H1 (cell line): ENCODE results near the gene PTBP3. TPM values are rescaled to one million over a fixed set of nuclear protein-coding genes. Genes with fewer than 3 reads are reported as not detected.

Experiments
- CTCF ChIA-PET: fragments of 300-600 bp; sonication (Branson Sonifier 250); formaldehyde crosslinking; loops from one replicate; lab custom pipeline; 2021; ENCODE audit not compliant: partially characterized antibody; lab: Charles Lee
- POLR2A ChIA-PET: fragments of 300-600 bp; sonication (Branson Sonifier 250); formaldehyde crosslinking; loops from one replicate; lab custom pipeline; 2021; ENCODE audit warnings: inconsistent platforms; ENCODE audit not compliant: partially characterized antibody; lab: Charles Lee
- DNase-seq, 2 experiments: peaks; one replicate each; pipeline versions ENCODE4 v3.0.0 to v3.0.0-alpha.2; 2010 to 2022; ENCODE audit warnings: low spot score in 2 of 2, low read depth in 1 of 2, mixed read lengths in 1 of 2
- FAIRE-seq: peaks from 2 replicates; lab custom pipeline; 2011; peaks lifted over from hg19 to GRCh38; lab: Jason Lieb, UNC
- H2AFZ ChIP-seq: 2 replicates; pipeline ENCODE4 v1.8.1; 2012; ENCODE audit warnings: low read length, inconsistent platforms
- H2AK5ac ChIP-seq: 2 replicates; pipeline ENCODE4 v1.6.1; 2013; ENCODE audit warnings: low read depth, low read length
- H2BK120ac ChIP-seq: replicated peaks from 2 replicates; pipeline ENCODE3; 2013; ENCODE audit warnings: low read depth, low read length, inconsistent platforms
- H2BK12ac ChIP-seq: 2 replicates; pipeline ENCODE4 v1.6.1; 2013; ENCODE audit warnings: low read depth, low read length
- H2BK15ac ChIP-seq: 2 replicates; pipeline ENCODE4 v1.6.1; 2013; ENCODE audit warnings: low read length
- H2BK20ac ChIP-seq: 2 replicates; pipeline ENCODE4 v1.6.1; 2013; ENCODE audit warnings: low read length
- H2BK5ac ChIP-seq: 2 replicates; pipeline ENCODE4 v1.6.1; 2013; ENCODE audit warnings: low read depth, low read length
- H3K14ac ChIP-seq: 2 replicates; pipeline ENCODE4 v1.6.1; 2013; ENCODE audit warnings: inconsistent platforms; ENCODE audit not compliant: insufficient read length
- H3K18ac ChIP-seq: 2 replicates; pipeline ENCODE4 v1.6.1; 2013; ENCODE audit warnings: low read length; ENCODE audit errors: extremely low read depth
- H3K23ac ChIP-seq: 2 replicates; pipeline ENCODE4 v1.6.1; 2013; ENCODE audit warnings: inconsistent platforms; ENCODE audit not compliant: insufficient read length
- H3K23me2 ChIP-seq: 2 replicates; pipeline ENCODE4 v1.6.1; 2013; ENCODE audit warnings: low read depth, low read length
- H3K27ac ChIP-seq: 2 replicates; pipeline ENCODE4 v1.6.1; 2011; ENCODE audit warnings: low read depth, low read length, inconsistent platforms
- H3K27me3 ChIP-seq, 4 experiments: replicated peaks in 1 of 4; 1 replicate in 1 of 4; 2 replicates in 3 of 4; pipeline versions ENCODE4 v1.6.1 to v1.8.1; 2011 to 2013; ENCODE audit warnings: low read length in 3 of 4, mild to moderate bottlenecking in 3 of 4, inconsistent platforms in 2 of 4, mixed read lengths in 2 of 4, moderate library complexity in 1 of 4; ENCODE audit not compliant: control insufficient read depth in 3 of 4, insufficient read depth in 3 of 4; ENCODE audit errors: extremely low read depth in 1 of 4
- H3K36me3 ChIP-seq, 4 experiments: 2 replicates each; pipeline versions ENCODE4 v1.6.1 to v1.8.1; 2011 to 2013; ENCODE audit warnings: mild to moderate bottlenecking in 4 of 4, low read length in 3 of 4, moderate library complexity in 2 of 4, control low read depth in 1 of 4, inconsistent platforms in 1 of 4; ENCODE audit not compliant: insufficient read depth in 4 of 4, control insufficient read depth in 2 of 4
- H3K4ac ChIP-seq: replicated peaks from 2 replicates; pipeline ENCODE3; 2013; ENCODE audit warnings: low read length, low read depth, mixed read lengths, inconsistent platforms; ENCODE audit not compliant: insufficient read length
- H3K4me1 ChIP-seq, 4 experiments: replicated peaks in 1 of 4; 1 replicate in 1 of 4; 2 replicates in 3 of 4; pipeline versions ENCODE4 v1.6.1 to v1.8.1; 2011 to 2013; ENCODE audit warnings: low read length in 3 of 4, inconsistent platforms in 2 of 4, mixed read lengths in 1 of 4; ENCODE audit not compliant: insufficient read depth in 4 of 4, control insufficient read depth in 3 of 4
- H3K4me2 ChIP-seq, 2 experiments: 2 replicates each; pipeline versions ENCODE4 v1.6.1 to v1.8.1; 2011 to 2013; ENCODE audit warnings: low read depth in 2 of 2, low read length in 2 of 2, control low read depth in 1 of 2, inconsistent platforms in 1 of 2, mild to moderate bottlenecking in 1 of 2; ENCODE audit not compliant: insufficient read depth in 1 of 2
- H3K4me3 ChIP-seq, 4 experiments: fragments of 200-600, 300-600 bp in 1 of 4; sonication (generic), shearing (Covaris generic), sonication (Bioruptor Twin) in 1 of 4; 2 replicates each; pipeline versions ENCODE4 v1.5.1 to v1.8.1; 2011 to 2016; ENCODE audit warnings: low read length in 4 of 4, low read depth in 3 of 4, control low read depth in 2 of 4, inconsistent platforms in 2 of 4, mild to moderate bottlenecking in 2 of 4, mixed read lengths in 1 of 4, moderate library complexity in 1 of 4; ENCODE audit not compliant: insufficient read depth in 2 of 4; ENCODE audit errors: extremely low read depth in 1 of 4
- H3K56ac ChIP-seq: replicated peaks from 2 replicates; pipeline ENCODE3; 2013; ENCODE audit warnings: low read depth, mild to moderate bottlenecking, mixed read lengths, low read length, inconsistent platforms; ENCODE audit not compliant: insufficient read length
- H3K79me1 ChIP-seq: 2 replicates; pipeline ENCODE4 v1.6.1; 2013; ENCODE audit warnings: low read depth, low read length, control low read depth
- H3K79me2 ChIP-seq, 2 experiments: 2 replicates each; pipeline versions ENCODE4 v1.6.1 to v1.8.1; 2012 to 2013; ENCODE audit warnings: low read length in 2 of 2, mild to moderate bottlenecking in 2 of 2, inconsistent platforms in 1 of 2; ENCODE audit not compliant: insufficient read depth in 2 of 2, control insufficient read depth in 1 of 2
- H3K9ac ChIP-seq, 4 experiments: replicated peaks in 1 of 4; 1 replicate in 1 of 4; 2 replicates in 3 of 4; pipeline versions ENCODE4 v1.6.1 to v1.8.1; 2011 to 2013; ENCODE audit warnings: low read depth in 3 of 4, low read length in 3 of 4, control low read depth in 2 of 4, mild to moderate bottlenecking in 2 of 4, moderate library complexity in 2 of 4, inconsistent platforms in 1 of 4; ENCODE audit errors: extremely low read depth in 1 of 4
- H3K9me3 ChIP-seq, 2 experiments: 2 replicates each; pipeline versions ENCODE4 v1.6.1 to v1.8.1; 2012 to 2013; ENCODE audit warnings: mild to moderate bottlenecking in 2 of 2, moderate library complexity in 2 of 2, control low read depth in 1 of 2, inconsistent platforms in 1 of 2, low read depth in 1 of 2, low read length in 1 of 2, mixed read lengths in 1 of 2; ENCODE audit not compliant: insufficient read depth in 2 of 2
- H4K20me1 ChIP-seq, 2 experiments: replicated peaks in 1 of 2; 2 replicates each; pipeline versions ENCODE3 to v1.8.1; 2011 to 2013; ENCODE audit warnings: inconsistent platforms in 2 of 2, low read length in 2 of 2, mild to moderate bottlenecking in 1 of 2; ENCODE audit not compliant: insufficient read depth in 2 of 2, control insufficient read depth in 1 of 2
- H4K5ac ChIP-seq: 2 replicates; pipeline ENCODE4 v1.6.1; 2013; ENCODE audit warnings: low read length, low read depth, mixed read lengths, inconsistent platforms; ENCODE audit not compliant: insufficient read length
- H4K8ac ChIP-seq: 2 replicates; pipeline ENCODE4 v1.8.0; 2013; ENCODE audit warnings: mild to moderate bottlenecking, moderate library complexity, low read length, inconsistent platforms; ENCODE audit not compliant: insufficient read depth; ENCODE audit errors: extremely low read depth
- H4K91ac ChIP-seq: replicated peaks from 2 replicates; pipeline ENCODE3; 2013; ENCODE audit warnings: low read length, mixed read lengths, inconsistent platforms; ENCODE audit not compliant: insufficient read length
- CBX8 ChIP-seq: fragments of 300-800, 300-1000 bp; sonication (generic); IDR thresholded peaks from 2 replicates; pipeline ENCODE4 v1.7.1; 2016; ENCODE audit warnings: low read depth, low read length, borderline replicate concordance
- JUND ChIP-seq: IDR thresholded peaks from 2 replicates; pipeline ENCODE4 v1.6.1; 2011; ENCODE audit warnings: mild to moderate bottlenecking, improper control_type of control experiment, low read length
- KDM4A ChIP-seq: IDR thresholded peaks from one replicate; pipeline ENCODE4 v1.7.1; 2012; ENCODE audit warnings: low read depth, mild to moderate bottlenecking, moderate library complexity, low read length, inconsistent platforms; ENCODE audit not compliant: severe bottlenecking
- SIN3A ChIP-seq, 2 experiments: IDR thresholded peaks in 1 of 2; conservative IDR thresholded peaks in 1 of 2; 2 replicates each; pipeline ENCODE4 v1.6.1; 2011 to 2012; ENCODE audit warnings: low read length in 2 of 2, improper control_type of control experiment in 1 of 2, low read depth in 1 of 2, mild to moderate bottlenecking in 1 of 2
- WGBS, 2 experiments: shearing (Covaris generic) in 1 of 2; methylation state at CpG; one replicate each; pipeline versions ENCODE4 v1.1.6 to v1.1.7; 2013 to 2015; ENCODE audit warnings: low lambda C conversion rate in 2 of 2, mixed read lengths in 2 of 2, inconsistent platforms in 1 of 2, low coverage in 1 of 2, missing lambda C conversion rate in 1 of 2; ENCODE audit not compliant: insufficient replicate concordance in 2 of 2, insufficient coverage in 1 of 2, insufficient read length in 1 of 2; ENCODE audit errors: extremely low coverage in 1 of 2, missing lambda C conversion rate in 1 of 2; 5-methylcytosine and 5-hydroxymethylcytosine counted together
- polyA plus RNA-seq, 7 experiments: library from polyadenylated mRNA; depleted of rRNA in 3 of 7; stranded (reverse) in 5 of 7; unstranded in 2 of 7; fragments of >200 nt in 5 of 7; fragments of 200-250 nt in 2 of 7; gene quantifications; 1 replicate in 5 of 7; 2 replicates in 1 of 7; 4 replicates in 1 of 7; pipeline versions ENCODE4 v1.2.1 to v1.2.3, GENCODE V29; 2011 to 2013; ENCODE audit warnings: missing spikeins in 2 of 7, mixed read lengths in 2 of 7
- total RNA-seq: library from RNA; stranded (reverse); fragmentation: NEBNext Ultra II Directional; extraction: Animal tissue kit (Norgen Biotek cat#: 25700); gene quantifications from 2 replicates; pipeline ENCODE4 v1.2.1, GENCODE V29; 2021
- TF ChIP-seq, protein P1 (sequence below), 3 experiments: IDR thresholded peaks; 1 replicate in 2 of 3; 2 replicates in 1 of 3; pipeline versions ENCODE4 v1.5.1 to v1.6.1; 2011; ENCODE audit warnings: low read length in 3 of 3, mild to moderate bottlenecking in 3 of 3, inconsistent platforms in 2 of 3, low read depth in 1 of 3, moderate library complexity in 1 of 3; ENCODE audit not compliant: insufficient read depth in 1 of 3; ENCODE audit errors: control extremely low read depth in 1 of 3

PTBP3 gene
- total and polyA plus RNA-seq, 2 of the 8 experiments (the other 6 are each of a cell fraction or from before 2014, with no cell fraction given): 51.0 to 124 TPM

DNA sequence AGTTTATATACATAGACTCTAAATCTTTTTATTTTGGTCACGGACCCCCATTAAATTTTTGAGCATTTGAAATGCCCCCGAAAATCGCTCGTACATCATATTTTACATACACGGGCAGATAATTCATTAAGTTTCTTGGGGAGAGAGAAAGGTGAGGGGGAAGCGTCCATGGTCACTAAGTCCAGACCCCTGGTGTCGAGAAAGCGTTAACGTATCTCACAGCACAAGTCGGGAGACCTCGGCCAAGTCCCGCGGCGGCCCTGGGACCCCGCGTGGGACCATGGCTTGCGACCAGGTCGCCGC lies 794 bp downstream of the PTBP3 start:
- no peak overlapping the region for H2BK15ac ChIP-seq
- H2BK5ac ChIP-seq: peak overlapping the region; percentile 95; the same call in 1 of the 2 replicates
- no peaks in the 10 kb centered on the region for H3K36me3 ChIP-seq
- no peaks in the 10 kb centered on the region for H3K9me3 ChIP-seq
- peak overlapping the region; percentile 65 for H4K91ac ChIP-seq
- H3K4ac ChIP-seq: no peak overlapping the region
- H3K23ac ChIP-seq: no peak overlapping the region
- H3K56ac ChIP-seq: peak overlapping the region; percentile 93
- H3K23me2 ChIP-seq: peaks cover 2% of the 10 kb centered on the region; the same call in 1 of the 2 replicates
- peaks cover 0 to 6% (median 0%) of the 10 kb centered on the region in 4 experiments; a peak in 3 of 7 replicates for H3K4me1 ChIP-seq
- H3K4me3 ChIP-seq: peak overlapping the region; percentile 79 to 94 (median 84)
- peaks cover 2% of the 10 kb centered on the region; the same call in 1 of the 2 replicates for H3K79me1 ChIP-seq
- H3K27me3 ChIP-seq: no peaks in the 10 kb centered on the region
- H2BK20ac ChIP-seq: no peak overlapping the region
- FAIRE-seq: no peak
- peaks cover 0 to 4% of the 10 kb centered on the region in 2 experiments for H4K20me1 ChIP-seq
- no peak overlapping the region for H2BK12ac ChIP-seq
- peak overlapping the region; percentile 76 for H4K5ac ChIP-seq
- no peak overlapping the region for H3K18ac ChIP-seq
- no peak for DNase-seq
- ChIA-PET CTCF (interaction anchor here (0.9 to 1.8 kb wide), 8 partner anchors 8 to 556 kb away, joined by 3 to 7 read pairs (median 4); no protein-coding TSS in a partner anchor), POLR2A (interaction anchor here (1.2 to 1.4 kb wide), 3 partner anchors 8 to 153 kb away, joined by 3 to 5 read pairs (median 3); partner anchors contain the start of gene KIAA1958)
- peak overlapping the region; percentile 83; the same call in 1 of the 2 replicates for H3K27ac ChIP-seq
- H3K4me2 ChIP-seq: peak overlapping the region; percentile 62
- H2BK120ac ChIP-seq: peak overlapping the region; percentile 43
- TF ChIP-seq JUND (no peak), KDM4A (no peak), CBX8 (no peak), SIN3A (conservative IDR thresholded peaks at IDR 0.05 in 1 of 2, IDR thresholded peaks at IDR 0.05 in 1 of 2; ENCODE audit: low read depth in 1 of 2, low read length in 2 of 2) (peak in 1 of 2 experiments; percentile 32; a peak in 1 of 4 replicates)
- TF ChIP-seq, protein P1, sequence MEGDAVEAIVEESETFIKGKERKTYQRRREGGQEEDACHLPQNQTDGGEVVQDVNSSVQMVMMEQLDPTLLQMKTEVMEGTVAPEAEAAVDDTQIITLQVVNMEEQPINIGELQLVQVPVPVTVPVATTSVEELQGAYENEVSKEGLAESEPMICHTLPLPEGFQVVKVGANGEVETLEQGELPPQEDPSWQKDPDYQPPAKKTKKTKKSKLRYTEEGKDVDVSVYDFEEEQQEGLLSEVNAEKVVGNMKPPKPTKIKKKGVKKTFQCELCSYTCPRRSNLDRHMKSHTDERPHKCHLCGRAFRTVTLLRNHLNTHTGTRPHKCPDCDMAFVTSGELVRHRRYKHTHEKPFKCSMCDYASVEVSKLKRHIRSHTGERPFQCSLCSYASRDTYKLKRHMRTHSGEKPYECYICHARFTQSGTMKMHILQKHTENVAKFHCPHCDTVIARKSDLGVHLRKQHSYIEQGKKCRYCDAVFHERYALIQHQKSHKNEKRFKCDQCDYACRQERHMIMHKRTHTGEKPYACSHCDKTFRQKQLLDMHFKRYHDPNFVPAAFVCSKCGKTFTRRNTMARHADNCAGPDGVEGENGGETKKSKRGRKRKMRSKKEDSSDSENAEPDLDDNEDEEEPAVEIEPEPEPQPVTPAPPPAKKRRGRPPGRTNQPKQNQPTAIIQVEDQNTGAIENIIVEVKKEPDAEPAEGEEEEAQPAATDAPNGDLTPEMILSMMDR (IDR thresholded peaks at IDR 0.05; ENCODE audit: control extremely low read depth in 1 of 3, insufficient read depth in 1 of 3, low read depth in 1 of 3, low read length in 3 of 3): peak in 2 of 3 experiments; percentile 8 to 10; a peak in 2 of 4 replicates
- H3K14ac ChIP-seq: no peak overlapping the region
- H4K8ac ChIP-seq: no peak overlapping the region
- peak overlapping the region; percentile 72 to 88 (median 78) for H3K9ac ChIP-seq
- H2AK5ac ChIP-seq: no peak overlapping the region
- WGBS, 2 experiments: 0% methylated on average over 10 of the region's 19 CpGs; no CpG with 5 or more reads in 1 of the 2 experiments
- H2AFZ ChIP-seq: no peak overlapping the region
- H3K79me2 ChIP-seq: peaks cover 11 to 49% of the 10 kb centered on the region in 2 experiments
